A549 treated with CORT108297 at 1 μM for 4 hours (cell line): ENCODE measurements around the gene INSL3. TPM values are rescaled to one million over a fixed set of nuclear protein-coding genes. Genes with fewer than 3 reads are reported as not detected.

Source experiments
- total RNA-seq: library from RNA; stranded (reverse); fragments of 200-300 nt; extraction: Qiagen RNA extraction; gene quantifications from 5 replicates; pipeline ENCODE4 v1.2.3, GENCODE V29; 2022

Gene INSL3, protein sequence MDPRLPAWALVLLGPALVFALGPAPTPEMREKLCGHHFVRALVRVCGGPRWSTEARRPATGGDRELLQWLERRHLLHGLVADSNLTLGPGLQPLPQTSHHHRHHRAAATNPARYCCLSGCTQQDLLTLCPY
- 0.30 to 0.66 TPM (median 0.39 TPM) in 5 replicates for total RNA-seq

DNA sequence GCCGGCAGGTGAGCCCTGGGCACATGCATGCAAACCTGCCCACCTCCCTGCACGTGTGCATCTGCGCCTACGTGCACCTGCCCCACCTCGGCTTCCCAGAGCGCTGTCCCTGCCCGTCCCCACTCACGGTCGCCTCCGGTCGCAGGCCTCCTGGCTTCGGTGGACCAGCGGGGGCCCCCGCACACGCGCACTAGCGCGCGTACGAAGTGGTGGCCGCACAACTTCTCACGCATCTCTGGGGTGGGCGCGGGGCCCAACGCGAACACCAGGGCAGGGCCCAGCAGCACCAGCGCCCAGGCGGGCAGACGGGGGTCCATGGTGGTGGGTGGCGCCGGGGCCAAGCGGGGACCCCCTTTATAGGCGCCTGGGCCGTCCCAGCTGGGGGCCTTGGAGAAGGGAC lies at the start of gene INSL3:
Gene INSL3, minus strand, starts transcription at position 330 of the 400 bp plus-strand sequence. Its CDS starts 13 bp downstream, at position 317.

DNA sequence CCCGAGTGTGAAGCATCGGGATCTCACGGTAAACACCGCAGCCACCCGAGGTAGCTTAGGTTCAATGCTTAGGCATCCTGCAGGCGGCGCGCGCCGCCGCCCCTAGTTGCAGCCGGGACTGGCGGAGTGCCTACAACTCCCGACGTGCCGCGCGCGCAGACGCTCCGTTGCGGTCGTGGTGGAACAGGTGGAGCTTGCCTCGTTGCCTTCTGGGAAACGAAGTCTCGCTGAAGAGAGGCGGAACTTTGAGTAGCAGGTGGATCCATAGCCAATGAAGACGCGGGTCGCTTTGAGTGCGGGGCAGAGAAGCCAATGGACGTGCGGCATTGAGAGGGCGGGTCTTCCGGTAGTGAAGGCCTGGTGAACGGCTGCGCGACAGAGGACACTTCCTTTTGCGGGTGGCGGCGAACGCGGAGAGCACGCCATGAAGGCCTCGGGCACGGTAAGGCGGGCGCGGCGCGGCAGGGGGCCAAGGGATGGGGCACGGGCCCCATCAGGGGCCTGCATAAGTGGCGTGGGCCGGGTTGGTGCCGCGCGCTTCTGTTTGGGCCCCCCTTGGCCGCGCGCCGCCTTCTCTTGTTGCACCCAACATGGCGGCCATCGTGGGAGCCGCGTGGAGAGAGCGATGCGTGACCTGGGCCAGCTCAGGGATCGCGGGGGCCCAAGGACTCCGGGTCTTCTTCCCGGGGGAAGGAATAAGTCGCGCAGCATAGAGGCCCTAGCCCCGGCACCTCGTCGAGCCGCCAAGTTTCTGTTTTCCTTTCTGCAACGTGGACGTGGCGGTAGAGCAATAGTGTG lies 38.4 kb upstream of the INSL3 start, which contains the start of gene RPL18A:
Gene RPL18A, plus strand, starts transcription at position 378 of the 798 bp plus-strand sequence. Its CDS starts 47 bp downstream, at position 425.

DNA sequence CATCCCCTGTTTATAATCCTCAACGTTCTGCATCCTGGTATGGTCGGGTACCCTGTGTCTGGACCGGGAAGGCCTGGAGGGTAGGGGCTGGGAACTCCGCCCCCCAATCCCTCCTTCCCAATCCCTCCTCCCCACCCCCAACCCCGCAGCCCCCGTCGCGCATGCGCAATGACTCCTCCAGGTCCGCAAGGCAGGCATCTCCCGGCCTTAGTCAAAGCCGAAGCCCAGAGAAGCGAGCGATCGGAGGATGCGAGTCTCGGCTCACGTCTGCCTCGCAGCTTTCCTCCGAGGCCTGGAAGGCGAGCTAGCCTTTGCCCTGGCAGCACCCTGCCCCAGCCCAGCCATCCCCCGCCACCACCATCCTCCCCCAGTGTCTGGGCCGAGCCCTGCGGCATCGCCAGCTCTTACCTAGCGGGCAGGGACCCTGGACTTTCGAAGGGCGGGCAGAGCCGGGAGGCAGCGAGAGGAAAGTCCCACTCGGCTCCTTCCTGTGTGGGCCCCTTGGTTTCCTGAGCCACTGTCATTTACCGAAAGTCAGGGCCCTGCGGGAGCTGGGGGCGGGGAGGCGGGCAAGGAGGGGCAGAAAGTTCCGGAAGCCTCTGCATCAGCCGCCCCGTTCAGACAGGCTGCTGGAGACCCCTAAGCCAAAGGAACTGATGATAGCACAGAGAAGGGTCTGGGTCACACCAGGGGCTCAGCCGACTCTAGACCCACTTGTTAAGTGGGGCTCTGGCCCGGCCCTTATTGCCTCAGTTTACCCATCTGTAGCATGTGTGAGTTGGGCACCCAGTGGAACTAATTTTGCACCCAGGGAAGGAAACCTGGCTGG lies 26.4 kb upstream of the INSL3 start, which contains the start of gene JAK3:
Gene JAK3, minus strand, starts transcription at position 445 of the 829 bp plus-strand sequence. CDS start 3,565 bp downstream, outside the sequence.

DNA sequence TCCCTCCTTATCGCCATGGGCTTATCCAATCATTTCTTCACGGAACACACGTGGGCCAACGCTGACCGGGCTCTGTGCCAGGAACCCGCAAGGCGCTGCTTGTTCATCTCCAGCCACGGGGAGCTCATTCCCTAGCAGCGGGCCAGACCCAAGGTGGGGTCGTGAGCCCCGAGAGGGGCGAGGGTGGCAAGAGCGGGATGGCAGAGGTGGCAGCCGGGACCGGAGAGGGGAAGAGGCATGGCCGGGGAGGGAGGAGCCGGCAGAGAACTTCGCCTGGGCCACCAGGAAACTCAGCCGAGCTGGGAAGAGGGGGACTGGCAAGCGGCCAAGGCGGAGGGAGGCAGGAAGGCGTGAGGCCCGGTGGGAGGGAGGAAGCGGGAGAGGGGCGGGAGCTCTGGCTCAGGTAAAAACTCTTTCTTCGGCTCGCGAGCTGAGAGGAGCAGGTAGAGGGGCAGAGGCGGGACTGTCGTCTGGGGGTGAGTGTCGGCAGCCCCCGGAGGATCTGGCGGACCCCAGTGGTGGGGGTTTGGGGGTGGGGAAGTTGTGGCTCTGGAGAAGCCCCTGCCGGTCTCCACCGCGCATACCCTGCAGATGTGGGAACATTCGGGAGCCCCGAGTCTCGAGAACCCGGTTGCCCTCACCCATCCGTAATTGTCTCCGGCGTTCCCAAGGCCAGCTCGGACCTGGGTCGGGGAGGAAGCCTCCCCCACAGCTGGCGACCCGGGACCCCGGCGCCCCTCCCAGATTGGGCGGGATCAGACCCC lies 26.4 kb downstream of the INSL3 start, which contains the start of gene B3GNT3:
Gene B3GNT3, plus strand, starts transcription at position 408 of the 764 bp plus-strand sequence. CDS start 12,670 bp downstream, outside the sequence.

Other genes with a start within 250 kb of the INSL3 start
- gene UNC13A, start 133.2 kb downstream of the INSL3 start, total RNA-seq = 1.3 to 2.2 TPM (median 1.9 TPM) in 5 replicates
- gene MAP1S, start 102.0 kb downstream of the INSL3 start, total RNA-seq = 30.1 to 38.2 TPM (median 33.6 TPM) in 5 replicates
- 19.2 to 21.5 TPM (median 20.2 TPM) in 5 replicates for gene FCHO1, start 70.0 kb downstream of the INSL3 start, total RNA-seq
- gene B3GNT3, start 26.4 kb downstream of the INSL3 start, total RNA-seq = 3.6 to 4.8 TPM (median 4.5 TPM) in 5 replicates
- gene JAK3, start 26.5 kb upstream of the INSL3 start, total RNA-seq = 0.22 to 0.43 TPM (median 0.30 TPM) in 5 replicates
- gene RPL18A, start 38.4 kb upstream of the INSL3 start, total RNA-seq = 1,856 to 2,367 TPM (median 2,192 TPM) in 5 replicates
- gene SLC5A5, start 50.4 kb upstream of the INSL3 start, total RNA-seq = 0.07 to 0.17 TPM (median 0.13 TPM) in 5 replicates
- 93.5 to 115 TPM (median 107 TPM) in 5 replicates for gene CCDC124, start 111.5 kb upstream of the INSL3 start, total RNA-seq
- gene KCNN1, start 145.6 kb upstream of the INSL3 start, total RNA-seq = 0.35 to 1.0 TPM (median 0.69 TPM) in 5 replicates
- gene ARRDC2, start 186.7 kb upstream of the INSL3 start, total RNA-seq = 22.1 to 31.5 TPM (median 29.4 TPM) in 5 replicates